Fibroblast of upper back skin (primary cell): ENCODE results near the gene PRELID3B.

Experiments used
- DNase-seq: peaks from one replicate; pipeline ENCODE4 v3.0.0-alpha.2; 2013

PRELID3B gene

GRCh38 chr20:59042151-59042795 lies at the start of gene PRELID3B:
PRELID3B (minus strand) TSS chr20:59042786; CDS start chr20:59042730, 56 bp downstream.
- DNase-seq: no peak

GRCh38 chr20:59087829-59088433 lies 45.3 kb upstream of the PRELID3B start:
- peak; percentile 66 for DNase-seq

GRCh38 chr20:59086923-59087322 lies 44.3 kb upstream of the PRELID3B start:
- DNase-seq: no peak

GRCh38 chr20:59084041-59084850 lies 41.7 kb upstream of the PRELID3B start:
- no peak for DNase-seq

- DNase-seq: peak; percentile 57
Observed at GRCh38 chr20:59082981-59083380, 40.4 kb upstream of the PRELID3B start.

GRCh38 chr20:59082077-59082740 lies 39.6 kb upstream of the PRELID3B start:
- peak; percentile 59 for DNase-seq

- no peak for DNase-seq
Observed at GRCh38 chr20:59081036-59081435, 38.5 kb upstream of the PRELID3B start.

- DNase-seq: no peak
Observed at GRCh38 chr20:59078231-59078630, 35.6 kb upstream of the PRELID3B start.

GRCh38 chr20:59077705-59078104 lies 35.1 kb upstream of the PRELID3B start:
- no peak for DNase-seq

GRCh38 chr20:59075934-59076508 lies 33.4 kb upstream of the PRELID3B start:
- DNase-seq: no peak

GRCh38 chr20:59074456-59074855 lies 31.9 kb upstream of the PRELID3B start:
- DNase-seq: peak; percentile 74

- DNase-seq: no peak
Observed at GRCh38 chr20:59073582-59073981, 31.0 kb upstream of the PRELID3B start.

- no peak for DNase-seq
Observed at GRCh38 chr20:59071216-59071615, 28.6 kb upstream of the PRELID3B start.

GRCh38 chr20:59069026-59069425 lies 26.4 kb upstream of the PRELID3B start:
- no peak for DNase-seq

GRCh38 chr20:59068534-59068933 lies 25.9 kb upstream of the PRELID3B start:
- DNase-seq: no peak

- no peak for DNase-seq
Observed at GRCh38 chr20:59064214-59064722, 21.7 kb upstream of the PRELID3B start.

- peak; percentile 34 for DNase-seq
Observed at GRCh38 chr20:59063358-59064213, 21.0 kb upstream of the PRELID3B start.

GRCh38 chr20:59062081-59062480 lies 19.5 kb upstream of the PRELID3B start:
- DNase-seq: no peak

- no peak for DNase-seq
Observed at GRCh38 chr20:59055302-59055701, 12.7 kb upstream of the PRELID3B start.

- no peak for DNase-seq
Observed at GRCh38 chr20:59051666-59052185, 9.1 kb upstream of the PRELID3B start.

- DNase-seq: no peak
Observed at GRCh38 chr20:59050437-59050836, 7.9 kb upstream of the PRELID3B start.

GRCh38 chr20:59048681-59049030 lies 6.1 kb upstream of the PRELID3B start:
- no peak for DNase-seq
